ENCODE measurements around the gene SLC6A1.

Gene SLC6A1

GRCh38 chr3:11084677-11085076 is 92.1 kb downstream of the SLC6A1 start:
- H3K36me3 ChIP-seq (ENCODE audit: control insufficient read depth, insufficient read depth, low read length), result no peaks in the 10 kb centered on the region
- no peaks in the 10 kb centered on the region; the same call in none of the 2 replicates for H3K27me3 ChIP-seq (replicated peaks; ENCODE audit: control insufficient read depth, insufficient read depth, low read length)
- DNase-seq (ENCODE audit: extremely low read depth, insufficient read length), result no peak
- TF ChIP-seq, protein P1, sequence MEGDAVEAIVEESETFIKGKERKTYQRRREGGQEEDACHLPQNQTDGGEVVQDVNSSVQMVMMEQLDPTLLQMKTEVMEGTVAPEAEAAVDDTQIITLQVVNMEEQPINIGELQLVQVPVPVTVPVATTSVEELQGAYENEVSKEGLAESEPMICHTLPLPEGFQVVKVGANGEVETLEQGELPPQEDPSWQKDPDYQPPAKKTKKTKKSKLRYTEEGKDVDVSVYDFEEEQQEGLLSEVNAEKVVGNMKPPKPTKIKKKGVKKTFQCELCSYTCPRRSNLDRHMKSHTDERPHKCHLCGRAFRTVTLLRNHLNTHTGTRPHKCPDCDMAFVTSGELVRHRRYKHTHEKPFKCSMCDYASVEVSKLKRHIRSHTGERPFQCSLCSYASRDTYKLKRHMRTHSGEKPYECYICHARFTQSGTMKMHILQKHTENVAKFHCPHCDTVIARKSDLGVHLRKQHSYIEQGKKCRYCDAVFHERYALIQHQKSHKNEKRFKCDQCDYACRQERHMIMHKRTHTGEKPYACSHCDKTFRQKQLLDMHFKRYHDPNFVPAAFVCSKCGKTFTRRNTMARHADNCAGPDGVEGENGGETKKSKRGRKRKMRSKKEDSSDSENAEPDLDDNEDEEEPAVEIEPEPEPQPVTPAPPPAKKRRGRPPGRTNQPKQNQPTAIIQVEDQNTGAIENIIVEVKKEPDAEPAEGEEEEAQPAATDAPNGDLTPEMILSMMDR (IDR thresholded peaks at IDR 0.05; ENCODE audit: insufficient read depth, low read length, poor library complexity, severe bottlenecking), result no peak
- no peak overlapping the region for H3K4me3 ChIP-seq (replicated peaks; ENCODE audit: low read depth, low read length)

DNA sequence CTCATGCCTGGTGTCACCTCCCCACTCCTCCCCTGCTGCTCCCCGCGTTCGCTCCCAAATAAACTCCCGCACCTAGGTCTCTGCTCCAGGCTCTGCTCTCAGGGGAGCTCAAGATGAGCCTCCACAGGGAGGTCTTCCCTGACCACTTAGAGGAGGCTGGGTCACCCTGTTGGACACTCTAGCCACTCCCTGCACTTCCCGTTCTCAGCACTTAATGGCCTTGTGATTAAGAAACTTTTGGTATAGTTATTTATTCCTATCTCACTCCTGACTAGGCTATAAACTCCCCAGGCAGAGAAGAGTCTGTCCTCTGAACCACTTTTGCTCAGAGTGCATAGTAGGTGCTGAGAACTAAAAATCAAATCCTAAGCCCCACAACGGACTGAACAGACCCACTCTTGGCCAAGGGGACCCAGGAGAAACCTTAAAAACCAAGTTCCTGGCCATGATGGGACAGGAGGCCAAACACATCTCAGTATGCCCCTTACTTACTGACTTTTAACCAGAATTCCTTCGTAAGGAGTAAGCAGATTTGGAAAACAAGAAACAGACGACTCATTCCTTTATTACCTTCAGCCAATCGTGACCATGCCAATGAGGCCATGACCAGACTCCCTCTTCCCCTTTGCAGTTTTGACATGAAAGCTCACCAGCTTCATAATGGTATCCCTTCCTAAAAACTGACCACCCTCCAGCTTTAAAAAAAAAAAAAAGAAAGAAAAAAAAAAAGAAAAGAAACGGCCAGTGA is 92.7 kb downstream of the SLC6A1 start:
- Histone ChIP-seq H3K4me3 (replicated peaks; ENCODE audit: low read depth, low read length) (no peak overlapping the region), H3K36me3 (ENCODE audit: control insufficient read depth, insufficient read depth, low read length) (no peaks in the 10 kb centered on the region), H3K27me3 (replicated peaks; ENCODE audit: control insufficient read depth, insufficient read depth, low read length) (no peaks in the 10 kb centered on the region; the same call in none of the 2 replicates)
- DNase-seq (ENCODE audit: extremely low read depth, insufficient read length), result no peak
- TF ChIP-seq, protein P1 (IDR thresholded peaks at IDR 0.05; ENCODE audit: insufficient read depth, low read length, poor library complexity, severe bottlenecking), result no peak

GRCh38 chr3:11086856-11087255 is 94.3 kb downstream of the SLC6A1 start:
- DNase-seq (ENCODE audit: extremely low read depth, insufficient read length), result no peak

GRCh38 chr3:11088066-11088465 is 95.5 kb downstream of the SLC6A1 start:
- TF ChIP-seq, protein P1 (IDR thresholded peaks at IDR 0.05; ENCODE audit: insufficient read depth, low read length, poor library complexity, severe bottlenecking), result no peak
- no peak for DNase-seq (ENCODE audit: extremely low read depth, insufficient read length)
- H3K4me3 ChIP-seq (replicated peaks; ENCODE audit: low read depth, low read length), result no peak overlapping the region

More at GRCh38 chr3:11086856-11087255, 94.3 kb downstream of the SLC6A1 start:
- TF ChIP-seq, protein P1 (IDR thresholded peaks at IDR 0.05; ENCODE audit: insufficient read depth, low read length, poor library complexity, severe bottlenecking), result no peak
- Histone ChIP-seq H3K4me3 (replicated peaks; ENCODE audit: low read depth, low read length) (no peak overlapping the region), H3K27me3 (replicated peaks; ENCODE audit: control insufficient read depth, insufficient read depth, low read length) (no peaks in the 10 kb centered on the region; the same call in none of the 2 replicates), H3K36me3 (ENCODE audit: control insufficient read depth, insufficient read depth, low read length) (no peaks in the 10 kb centered on the region)

GRCh38 chr3:11088831-11089230 is 96.3 kb downstream of the SLC6A1 start:
- no peak for DNase-seq (ENCODE audit: extremely low read depth, insufficient read length)
- Histone ChIP-seq H3K36me3 (ENCODE audit: control insufficient read depth, insufficient read depth, low read length) (no peaks in the 10 kb centered on the region), H3K27me3 (replicated peaks; ENCODE audit: control insufficient read depth, insufficient read depth, low read length) (no peaks in the 10 kb centered on the region; the same call in 1 of the 2 replicates), H3K4me3 (replicated peaks; ENCODE audit: low read depth, low read length) (no peak overlapping the region)
- TF ChIP-seq, protein P1 (IDR thresholded peaks at IDR 0.05; ENCODE audit: insufficient read depth, low read length, poor library complexity, severe bottlenecking), result no peak

More at GRCh38 chr3:11088066-11088465, 95.5 kb downstream of the SLC6A1 start:
- Histone ChIP-seq H3K27me3 (replicated peaks; ENCODE audit: control insufficient read depth, insufficient read depth, low read length) (no peaks in the 10 kb centered on the region; the same call in 1 of the 2 replicates), H3K36me3 (ENCODE audit: control insufficient read depth, insufficient read depth, low read length) (no peaks in the 10 kb centered on the region)
